A549 (cell line): ENCODE measurements around the gene PPFIA4. TPM values are rescaled to one million over a fixed set of nuclear protein-coding genes. Genes with fewer than 3 reads are reported as not detected.

Source experiments
- ATAC-seq, 2 experiments: fragments of 200-7000 bp in 1 of 2; fragments of >200 bp in 1 of 2; cut with Nextera tagmentation in 1 of 2; cut with Tn5 transposase in 1 of 2; 3 replicates each; pipeline versions ENCODE4 v1.8.0 to v1.9.1; 2018 to 2020; ENCODE audit warnings: mild to moderate bottlenecking in 1 of 2, moderate library complexity in 1 of 2
- CTCF ChIA-PET: fragments of 300-600 bp; sonication (Branson Sonifier 250); formaldehyde crosslinking; extraction: SDS; loops from one replicate; lab custom pipeline; 2021; ENCODE audit warnings: antibody characterized with exemption, inconsistent platforms; lab: Yijun Ruan, JAX
- POLR2A ChIA-PET: fragments of 350-600 bp; formaldehyde crosslinking; extraction: SDS; loops from one replicate; lab custom pipeline; 2021; ENCODE audit warnings: antibody characterized with exemption, inconsistent platforms; lab: Yijun Ruan, JAX
- DNase-seq, 2 experiments: peaks; one replicate each; pipeline versions ENCODE4 v3.0.0 to v3.0.0-alpha.2; 2011 to 2016; ENCODE audit warnings: low read depth in 1 of 2, low spot score in 1 of 2
- FAIRE-seq: peaks from 2 replicates; lab custom pipeline; 2011; peaks lifted over from hg19 to GRCh38; lab: Jason Lieb, UNC
- H3K27ac ChIP-seq, 2 experiments: fragments of >200 bp; sonication (Bioruptor Twin); formaldehyde crosslinking; 3 replicates each; pipeline ENCODE4 v1.5.1; 2016 to 2017
- H3K4me1 ChIP-seq: fragments of >200 bp; sonication (Bioruptor Twin); formaldehyde crosslinking; 3 replicates; pipeline ENCODE4 v1.6.1; 2016
- H3K4me2 ChIP-seq: fragments of >200 bp; sonication (Bioruptor Twin); formaldehyde crosslinking; 3 replicates; pipeline ENCODE4 v1.6.1; 2016
- H3K4me3 ChIP-seq: fragments of >200 bp; sonication (Bioruptor Twin); formaldehyde crosslinking; 3 replicates; pipeline ENCODE4 v1.5.1; 2016
- H3K9me3 ChIP-seq: fragments of >200 bp; sonication (Bioruptor Twin); formaldehyde crosslinking; 3 replicates; pipeline ENCODE4 v1.6.1; 2016
- BHLHE40 ChIP-seq: IDR thresholded peaks from 2 replicates; pipeline ENCODE4 v1.6.1; 2012; ENCODE audit warnings: low read depth, low read length, inconsistent platforms
- CBX8 ChIP-seq: fragments of 200-600 bp; sonication (generic); IDR thresholded peaks from 2 replicates; pipeline ENCODE4 v1.6.1; 2016
- CEBPB ChIP-seq, 2 experiments: fragments of >200 bp in 1 of 2; sonication (Bioruptor Twin) in 1 of 2; formaldehyde crosslinking in 1 of 2; IDR thresholded peaks; 2 replicates each; pipeline ENCODE4 v1.6.1; 2012 to 2016
- E2F6 ChIP-seq: IDR thresholded peaks from 2 replicates; pipeline ENCODE4 v1.6.1; 2012; ENCODE audit warnings: low read depth, borderline replicate concordance
- EP300 ChIP-seq, 2 experiments: fragments of >200 bp; sonication (Bioruptor Twin); formaldehyde crosslinking; IDR thresholded peaks; 2 replicates in 1 of 2; 3 replicates in 1 of 2; pipeline ENCODE4 v1.6.1; 2016 to 2017
- ESRRA ChIP-seq: fragments of 150-350 bp; IDR thresholded peaks from 2 replicates; pipeline ENCODE4 v1.6.1; 2014; ENCODE audit warnings: mild to moderate bottlenecking, low read length, borderline replicate concordance
- FOSB ChIP-seq: fragments of 250-450 bp; sonication (Bioruptor Pico); IDR thresholded peaks from 2 replicates; pipeline ENCODE4 v1.5.0; 2020; ENCODE audit warnings: mild to moderate bottlenecking, moderate library complexity
- HDAC2 ChIP-seq: fragments of 200-600 bp; sonication (generic); IDR thresholded peaks from 2 replicates; pipeline ENCODE4 v1.6.1; 2016
- HEYL ChIP-seq: fragments of 250-450 bp; sonication (Bioruptor Pico); IDR thresholded peaks from 2 replicates; pipeline ENCODE4 v1.8.0; 2021; ENCODE audit warnings: mild to moderate bottlenecking, moderate library complexity
- JUN ChIP-seq, 2 experiments: fragments of >200 bp; sonication (Bioruptor Twin); formaldehyde crosslinking; IDR thresholded peaks; 2 replicates in 1 of 2; 3 replicates in 1 of 2; pipeline ENCODE4 v1.6.1; 2016 to 2017
- JUNB ChIP-seq: fragments of >200 bp; sonication (Bioruptor Twin); formaldehyde crosslinking; IDR thresholded peaks from 2 replicates; pipeline ENCODE4 v1.6.1; 2016
- KDM5A ChIP-seq: fragments of 200-600 bp; sonication (generic); IDR thresholded peaks from 2 replicates; pipeline ENCODE4 v1.6.1; 2016; ENCODE audit warnings: antibody characterized with exemption, mild to moderate bottlenecking
- NFE2L2 ChIP-seq: fragments of 150-350 bp; conservative IDR thresholded peaks from 2 replicates; pipeline ENCODE4 v1.6.1; 2014; ENCODE audit warnings: low read length
- RAD21 ChIP-seq, 2 experiments: fragments of >200 bp in 1 of 2; sonication (Bioruptor Twin) in 1 of 2; formaldehyde crosslinking in 1 of 2; IDR thresholded peaks in 1 of 2; conservative IDR thresholded peaks in 1 of 2; 2 replicates in 1 of 2; 3 replicates in 1 of 2; pipeline ENCODE4 v1.6.1; 2012 to 2018; ENCODE audit warnings: inconsistent platforms in 1 of 2
- REST ChIP-seq: fragments of 200-600 bp; sonication (generic); IDR thresholded peaks from 2 replicates; pipeline ENCODE4 v1.6.1; 2016; ENCODE audit warnings: antibody characterized with exemption, mild to moderate bottlenecking, moderate library complexity
- SMC3 ChIP-seq: fragments of >200 bp; sonication (Bioruptor Twin); formaldehyde crosslinking; IDR thresholded peaks from 3 replicates; pipeline ENCODE4 v1.6.1; 2018; ENCODE audit warnings: inconsistent platforms
- USF2 ChIP-seq: fragments of 450-650 bp; IDR thresholded peaks from 2 replicates; pipeline ENCODE4 v1.6.1; 2014; ENCODE audit warnings: antibody characterized with exemption
- ZC3H11A ChIP-seq: fragments of 450-650 bp; IDR thresholded peaks from 2 replicates; pipeline ENCODE4 v1.6.1; 2014; ENCODE audit warnings: antibody characterized with exemption, mild to moderate bottlenecking
- ZFP36 ChIP-seq: fragments of 450-650 bp; IDR thresholded peaks from 2 replicates; pipeline ENCODE4 v1.6.1; 2014; ENCODE audit warnings: borderline replicate concordance; ENCODE audit not compliant: partially characterized antibody
- ZNF302 ChIP-seq: fragments of 250-450 bp; sonication (Bioruptor Pico); IDR thresholded peaks from 2 replicates; pipeline ENCODE4 v1.9.0; 2021; ENCODE audit warnings: inconsistent platforms, mild to moderate bottlenecking, moderate library complexity
- WGBS: methylation state at CpG from one replicate; pipeline ENCODE4 v1.1.6; 2017; ENCODE audit errors: missing lambda C conversion rate; 5-methylcytosine and 5-hydroxymethylcytosine counted together
- polyA plus RNA-seq, 4 experiments: library from polyadenylated mRNA; depleted of rRNA in 3 of 4; stranded (reverse); fragments of >200 nt; fragmentation: RNase III in 1 of 4; extraction: RNeasy Plus Mini Kit Qiagen cat#74134 plus additional on column Dnase treatment in 1 of 4; gene quantifications; 2 replicates in 3 of 4; 3 replicates in 1 of 4; pipeline ENCODE4 v1.2.3, GENCODE V29; 2011 to 2017
- TF ChIP-seq, protein P1 (sequence below): fragments of >200 bp; sonication (Bioruptor Twin); formaldehyde crosslinking; IDR thresholded peaks from 3 replicates; pipeline ENCODE4 v1.6.1; 2016

The PPFIA4 gene
- polyA plus RNA-seq, 2 of the 4 experiments (the other 2 are of a cell fraction) = 0.47 to 0.63 TPM

GRCh38 chr1:203082231-203082505, 55.9 kb downstream of the PPFIA4 start:
- H3K9me3 ChIP-seq = no peaks in the 10 kb centered on the region
- no peak overlapping the region for H3K27ac ChIP-seq
- H3K4me2 ChIP-seq = no peak overlapping the region
- ATAC-seq = no peak
- WGBS = 64% methylated on average over 3 of the region's 3 CpGs
- ChIA-PET POLR2A (no interaction called here), CTCF (interaction anchor here (1.0 to 3.8 kb wide), 3 partner anchors 16 to 186 kb away, joined by 3 to 28 read pairs (median 3); no protein-coding TSS in a partner anchor)
- 0 out of 3 replicates have a peak, but pooled peaks cover 7% of the 10 kb centered on the region for H3K4me1 ChIP-seq
- DNase-seq = no peak
- no peak overlapping the region for H3K4me3 ChIP-seq
- no peak for TF ChIP-seq E2F6
- no peak for TF ChIP-seq CBX8
- no peak for TF ChIP-seq KDM5A
- no peak for TF ChIP-seq ESRRA
- TF ChIP-seq FOSB (CRISPR knock-in tag) = no peak
- no peak for TF ChIP-seq ZFP36
- no peak for TF ChIP-seq ZC3H11A
- TF ChIP-seq HDAC2 = no peak
- no peak for TF ChIP-seq SMC3
- no peak for TF ChIP-seq EP300 (IDR thresholded peaks at IDR 0.05)
- TF ChIP-seq JUNB = no peak
- TF ChIP-seq CEBPB (IDR thresholded peaks at IDR 0.05) = no peak
- no peak for TF ChIP-seq ZNF302 (CRISPR knock-in tag)
- FAIRE-seq = no peak

GRCh38 chr1:203082571-203083462, 56.5 kb downstream of the PPFIA4 start:
- Histone ChIP-seq H3K4me1 (0 out of 3 replicates have a peak, but pooled peaks cover 7% of the 10 kb centered on the region), H3K4me2 (no peak overlapping the region), H3K4me3 (no peak overlapping the region), H3K9me3 (no peaks in the 10 kb centered on the region), H3K27ac (no peak overlapping the region)
- ChIA-PET POLR2A (no interaction called here), CTCF (interaction anchor here (0.7 to 3.8 kb wide), 9 partner anchors 10 to 186 kb away, joined by 3 to 28 read pairs (median 3); no protein-coding TSS in a partner anchor)
- no peak for ATAC-seq
- no peak for TF ChIP-seq CBX8
- no peak for TF ChIP-seq JUNB
- no peak for TF ChIP-seq USF2
- no peak for TF ChIP-seq ESRRA
- TF ChIP-seq BHLHE40 = no peak
- TF ChIP-seq JUN (IDR thresholded peaks at IDR 0.05) = no peak
- no peak for TF ChIP-seq NFE2L2
- no peak for TF ChIP-seq RAD21 (conservative IDR thresholded peaks at IDR 0.05 in 1 of 2, IDR thresholded peaks at IDR 0.05 in 1 of 2)
- TF ChIP-seq, protein P1, sequence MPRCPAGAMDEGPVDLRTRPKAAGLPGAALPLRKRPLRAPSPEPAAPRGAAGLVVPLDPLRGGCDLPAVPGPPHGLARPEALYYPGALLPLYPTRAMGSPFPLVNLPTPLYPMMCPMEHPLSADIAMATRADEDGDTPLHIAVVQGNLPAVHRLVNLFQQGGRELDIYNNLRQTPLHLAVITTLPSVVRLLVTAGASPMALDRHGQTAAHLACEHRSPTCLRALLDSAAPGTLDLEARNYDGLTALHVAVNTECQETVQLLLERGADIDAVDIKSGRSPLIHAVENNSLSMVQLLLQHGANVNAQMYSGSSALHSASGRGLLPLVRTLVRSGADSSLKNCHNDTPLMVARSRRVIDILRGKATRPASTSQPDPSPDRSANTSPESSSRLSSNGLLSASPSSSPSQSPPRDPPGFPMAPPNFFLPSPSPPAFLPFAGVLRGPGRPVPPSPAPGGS = no peak
- TF ChIP-seq REST = no peak
- TF ChIP-seq ZFP36 = no peak
- no peak for TF ChIP-seq HEYL
- WGBS = 67% methylated on average over 11 of the region's 11 CpGs
- DNase-seq = no peak
- no peak for FAIRE-seq
